ENCODE data around the gene PJVK. TPM values are rescaled to one million over a fixed set of nuclear protein-coding genes. Genes with fewer than 3 reads are reported as not detected.

PJVK gene, protein sequence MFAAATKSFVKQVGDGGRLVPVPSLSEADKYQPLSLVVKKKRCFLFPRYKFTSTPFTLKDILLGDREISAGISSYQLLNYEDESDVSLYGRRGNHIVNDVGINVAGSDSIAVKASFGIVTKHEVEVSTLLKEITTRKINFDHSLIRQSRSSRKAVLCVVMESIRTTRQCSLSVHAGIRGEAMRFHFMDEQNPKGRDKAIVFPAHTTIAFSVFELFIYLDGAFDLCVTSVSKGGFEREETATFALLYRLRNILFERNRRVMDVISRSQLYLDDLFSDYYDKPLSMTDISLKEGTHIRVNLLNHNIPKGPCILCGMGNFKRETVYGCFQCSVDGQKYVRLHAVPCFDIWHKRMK
- 2.6 and 4.3 TPM in 2 replicates for total RNA-seq (2022)
- percentile 42 among the genes with signal in this experiment for Bru-seq, nascent RNA
- BruChase-seq, experiment 1, labeled RNA remaining after a 6-hour chase = percentile 54 among the genes with signal in this experiment
- percentile 54 among the genes with signal in this experiment for BruChase-seq, experiment 2, labeled RNA remaining after a 2-hour chase
- long read RNA-seq, partial matches to known transcripts = 0 of 3 reads
- long read RNA-seq, other reads (novel, unspliced or antisense) = 1 of 3 reads

DNA sequence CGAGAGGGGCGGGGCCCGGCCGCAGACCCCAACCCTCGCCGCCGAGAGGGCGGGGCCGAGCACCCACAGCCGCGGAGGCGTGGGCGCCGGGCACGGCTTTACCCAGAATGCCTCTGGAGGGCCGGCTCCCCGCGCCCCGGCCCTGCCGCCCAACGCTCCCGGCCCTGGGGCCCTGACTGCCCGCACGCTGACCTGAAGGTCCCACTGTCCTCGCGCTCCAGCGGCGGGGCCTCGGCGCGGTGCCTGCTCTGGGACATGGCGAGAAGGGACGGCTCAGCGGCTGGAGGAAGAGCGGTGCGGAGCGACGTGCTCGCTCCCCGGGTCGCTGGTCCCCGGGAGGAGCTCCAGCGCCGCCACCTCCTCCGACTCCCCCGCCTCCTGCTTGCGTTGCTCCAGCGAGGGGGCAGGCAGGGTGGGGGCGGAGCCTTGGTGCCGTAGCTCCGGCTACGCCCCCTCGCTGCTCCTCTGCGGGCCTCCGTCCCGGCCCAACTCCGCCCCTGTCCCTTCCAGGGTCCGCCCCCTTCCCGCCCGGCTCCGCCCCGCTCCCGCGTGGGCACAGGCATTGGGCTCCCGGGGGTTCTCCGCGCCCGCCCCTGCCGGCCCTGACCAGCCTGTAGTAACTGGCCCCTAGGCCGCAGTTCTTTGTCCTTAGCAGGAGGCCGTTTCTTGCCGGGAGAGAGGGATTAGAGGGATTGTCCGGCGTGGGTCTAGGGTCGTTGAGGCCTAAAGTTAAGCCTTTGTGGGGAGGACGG lies at the start of gene PJVK, which contains the start of gene PRKRA:
Gene PJVK (plus strand): TSS at position 605 of the 752 bp plus-strand sequence. CDS start 2,032 bp downstream, outside the sequence.
Gene PRKRA (minus strand): TSS at position 402 of the 752 bp plus-strand sequence. CDS start 145 bp downstream, at position 257.
- Mint-ChIP-seq H3K9me3 (ENCODE audit: low read depth, unreplicated experiment) (no peaks in the 10 kb centered on the region), H3K36me3 (ENCODE audit: insufficient read depth, unreplicated experiment) (peaks cover 44% of the 10 kb centered on the region), H3K4me1 (ENCODE audit: low read depth, unreplicated experiment) (peaks cover 21% of the 10 kb centered on the region), H3K27ac (ENCODE audit: unreplicated experiment) (peak within 1 kb of the TSS; percentile 99), H3K27me3 (ENCODE audit: unreplicated experiment) (no peaks in the 10 kb centered on the region), H3K4me3 (ENCODE audit: low read depth, unreplicated experiment) (peak within 1 kb of the TSS; percentile 90)
- no TSS peak for BruUV-seq (replicated peaks)
- TF ChIP-seq, protein P1, sequence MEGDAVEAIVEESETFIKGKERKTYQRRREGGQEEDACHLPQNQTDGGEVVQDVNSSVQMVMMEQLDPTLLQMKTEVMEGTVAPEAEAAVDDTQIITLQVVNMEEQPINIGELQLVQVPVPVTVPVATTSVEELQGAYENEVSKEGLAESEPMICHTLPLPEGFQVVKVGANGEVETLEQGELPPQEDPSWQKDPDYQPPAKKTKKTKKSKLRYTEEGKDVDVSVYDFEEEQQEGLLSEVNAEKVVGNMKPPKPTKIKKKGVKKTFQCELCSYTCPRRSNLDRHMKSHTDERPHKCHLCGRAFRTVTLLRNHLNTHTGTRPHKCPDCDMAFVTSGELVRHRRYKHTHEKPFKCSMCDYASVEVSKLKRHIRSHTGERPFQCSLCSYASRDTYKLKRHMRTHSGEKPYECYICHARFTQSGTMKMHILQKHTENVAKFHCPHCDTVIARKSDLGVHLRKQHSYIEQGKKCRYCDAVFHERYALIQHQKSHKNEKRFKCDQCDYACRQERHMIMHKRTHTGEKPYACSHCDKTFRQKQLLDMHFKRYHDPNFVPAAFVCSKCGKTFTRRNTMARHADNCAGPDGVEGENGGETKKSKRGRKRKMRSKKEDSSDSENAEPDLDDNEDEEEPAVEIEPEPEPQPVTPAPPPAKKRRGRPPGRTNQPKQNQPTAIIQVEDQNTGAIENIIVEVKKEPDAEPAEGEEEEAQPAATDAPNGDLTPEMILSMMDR (IDR thresholded peaks at IDR 0.05; ENCODE audit: unreplicated experiment) = no peak
- CTCF ChIA-PET = interaction anchor here (0.6 to 2.3 kb wide), 5 partner anchors 17 to 289 kb away, joined by 3 to 10 read pairs (median 4); partner anchors contain the start of gene FKBP7
- peak; percentile 99 for DNase-seq
- intact Hi-C loops (cut with micrococcal nuclease; ENCODE audit: unreplicated experiment) = loop anchor here (2.0 kb wide), 1 partner anchor 72 kb away; no protein-coding TSS in a partner anchor

DNA sequence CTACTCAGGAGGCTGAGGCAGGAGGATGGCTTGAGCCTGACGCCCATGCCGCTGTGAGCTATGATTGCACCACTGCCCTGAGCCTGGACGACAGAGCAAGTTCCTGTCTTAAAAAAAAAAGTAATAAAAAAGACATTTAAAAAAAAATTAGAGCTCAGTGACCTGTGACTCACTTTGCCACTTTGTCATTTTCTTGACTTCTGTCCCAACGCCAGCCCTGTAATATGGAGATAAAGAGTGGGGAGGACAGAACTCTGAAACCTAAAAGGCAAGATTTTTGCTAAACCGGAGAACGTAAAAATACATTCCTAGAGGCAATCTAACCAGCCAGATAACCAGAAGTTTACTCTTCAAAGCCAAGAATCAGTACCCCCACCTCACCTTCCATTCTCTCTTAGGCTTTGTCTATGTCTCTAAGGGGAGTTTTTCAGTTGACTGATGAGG lies 49.2 kb upstream of the PJVK start:
- CTCF ChIA-PET = interaction anchor here (0.6 to 1.4 kb wide), 2 partner anchors 13 to 401 kb away, joined by 3 to 4 read pairs; no protein-coding TSS in a partner anchor
- intact Hi-C loops (cut with micrococcal nuclease; ENCODE audit: unreplicated experiment) = no loop called here

GRCh38 chr2:178403671-178404306 lies 47.4 kb upstream of the PJVK start:
- no TSS peak for BruUV-seq (replicated peaks)
- TF ChIP-seq, protein P1 (IDR thresholded peaks at IDR 0.05; ENCODE audit: unreplicated experiment) = no peak
- CTCF ChIA-PET = no interaction called here
- intact Hi-C loops (cut with micrococcal nuclease; ENCODE audit: unreplicated experiment) = no loop called here
- no peak for DNase-seq
- Mint-ChIP-seq H3K9me3 (ENCODE audit: low read depth, unreplicated experiment) (no peaks in the 10 kb centered on the region), H3K4me1 (ENCODE audit: low read depth, unreplicated experiment) (no peaks in the 10 kb centered on the region), H3K27ac (ENCODE audit: unreplicated experiment) (no peak overlapping the region), H3K4me3 (ENCODE audit: low read depth, unreplicated experiment) (no peak overlapping the region), H3K27me3 (ENCODE audit: unreplicated experiment) (no peaks in the 10 kb centered on the region), H3K36me3 (ENCODE audit: insufficient read depth, unreplicated experiment) (no peaks in the 10 kb centered on the region)

More for the DNA sequence above, 49.2 kb upstream of the PJVK start:
- H3K4me1 Mint-ChIP-seq (ENCODE audit: low read depth, unreplicated experiment) = no peaks in the 10 kb centered on the region
- TF ChIP-seq, protein P1 (IDR thresholded peaks at IDR 0.05; ENCODE audit: unreplicated experiment) = no peak
- BruUV-seq (replicated peaks) = no TSS peak
- no peak overlapping the region for H3K27ac Mint-ChIP-seq (ENCODE audit: unreplicated experiment)
- no peak overlapping the region for H3K4me3 Mint-ChIP-seq (ENCODE audit: low read depth, unreplicated experiment)
- H3K9me3 Mint-ChIP-seq (ENCODE audit: low read depth, unreplicated experiment) = no peaks in the 10 kb centered on the region
- no peak for DNase-seq
- H3K36me3 Mint-ChIP-seq (ENCODE audit: insufficient read depth, unreplicated experiment) = no peaks in the 10 kb centered on the region
- no peaks in the 10 kb centered on the region for H3K27me3 Mint-ChIP-seq (ENCODE audit: unreplicated experiment)

DNA sequence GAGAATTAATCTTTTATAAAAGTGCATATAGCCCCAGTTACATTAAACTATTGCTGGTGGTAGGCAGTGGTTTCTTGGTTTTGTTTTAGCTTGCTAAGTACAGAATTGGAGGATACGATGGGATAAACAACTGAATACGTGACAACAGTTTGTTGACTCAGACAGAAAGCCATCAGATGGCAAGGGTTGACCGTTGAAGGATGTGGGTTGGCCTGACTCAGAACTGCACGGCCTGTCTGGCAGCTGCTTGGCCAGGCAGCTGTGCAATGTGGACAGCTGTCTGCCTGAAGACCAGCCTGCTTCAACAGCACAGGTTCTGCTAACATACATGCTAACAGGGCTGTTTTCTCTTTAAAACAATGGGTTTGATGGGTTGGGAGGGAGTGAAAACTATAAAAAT lies 46.8 kb upstream of the PJVK start:
- no peak overlapping the region for H3K27ac Mint-ChIP-seq (ENCODE audit: unreplicated experiment)

More for the DNA sequence above, 46.8 kb upstream of the PJVK start:
- DNase-seq = no peak
- Mint-ChIP-seq H3K4me3 (ENCODE audit: low read depth, unreplicated experiment) (no peak overlapping the region), H3K4me1 (ENCODE audit: low read depth, unreplicated experiment) (no peaks in the 10 kb centered on the region), H3K36me3 (ENCODE audit: insufficient read depth, unreplicated experiment) (no peaks in the 10 kb centered on the region), H3K9me3 (ENCODE audit: low read depth, unreplicated experiment) (no peaks in the 10 kb centered on the region), H3K27me3 (ENCODE audit: unreplicated experiment) (no peaks in the 10 kb centered on the region)
- intact Hi-C loops (cut with micrococcal nuclease; ENCODE audit: unreplicated experiment) = no loop called here
- no TSS peak for BruUV-seq (replicated peaks)
- CTCF ChIA-PET = no interaction called here
- TF ChIP-seq, protein P1 (IDR thresholded peaks at IDR 0.05; ENCODE audit: unreplicated experiment) = no peak

Data from Calu3 (cell line).